GM12801 (cell line): ENCODE measurements around the gene IL23R.

Experiments used
- CTCF ChIP-seq: IDR thresholded peaks from one replicate; pipeline ENCODE4 v1.5.1; 2011; ENCODE audit warnings: control low read depth; ENCODE audit not compliant: insufficient read length; ENCODE audit errors: extremely low read depth

The IL23R gene

GRCh38 chr1:67170751-67171573 is 4.7 kb downstream of the IL23R start:
- TF ChIP-seq CTCF: no peak

- TF ChIP-seq CTCF: no peak
Measured at GRCh38 chr1:67171574-67171955, 5.3 kb downstream of the IL23R start.

- no peak for TF ChIP-seq CTCF
Measured at GRCh38 chr1:67171978-67172377, 5.7 kb downstream of the IL23R start.

GRCh38 chr1:67173988-67174387 is 7.7 kb downstream of the IL23R start:
- no peak for TF ChIP-seq CTCF

GRCh38 chr1:67174716-67175284 is 8.5 kb downstream of the IL23R start:
- TF ChIP-seq CTCF: no peak

GRCh38 chr1:67175530-67176087 is 9.4 kb downstream of the IL23R start:
- no peak for TF ChIP-seq CTCF

GRCh38 chr1:67184838-67185421 is 18.7 kb downstream of the IL23R start:
- TF ChIP-seq CTCF: no peak
